Prostate gland (tissue), 2 donors: ENCODE results near the gene PRELP. TPM values are rescaled to one million over a fixed set of nuclear protein-coding genes. Genes with fewer than 3 reads are reported as not detected.

Source experiments
- DNase-seq: peaks from one replicate; pipeline ENCODE4 v3.0.0-alpha.2; 2019; ENCODE audit warnings: low spot score
- H3K27ac ChIP-seq, 2 donors: fragments of 200-600 bp; sonication (generic); 2 replicates each; pipeline ENCODE4 v1.5.1; 2017 to 2019
- H3K27me3 ChIP-seq: fragments of 200-600 bp; sonication (generic); replicated peaks from 2 replicates; pipeline ENCODE4 v1.5.1; 2019; ENCODE audit not compliant: insufficient read depth
- H3K36me3 ChIP-seq, 2 donors: fragments of 200-600 bp; sonication (generic); 1 replicate in 1 of 2; 2 replicates in 1 of 2; pipeline versions ENCODE4 v1.5.1 to v1.8.1; 2017 to 2019
- H3K4me1 ChIP-seq: fragments of 200-600 bp; sonication (generic); replicated peaks from 2 replicates; pipeline ENCODE4 v1.5.1; 2019
- H3K4me3 ChIP-seq, 2 donors: fragments of 200-600 bp; sonication (generic); 2 replicates each; pipeline ENCODE4 v1.5.1; 2017 to 2019
- H3K9me3 ChIP-seq: fragments of 200-600 bp; sonication (generic); 2 replicates; pipeline ENCODE4 v1.5.1; 2017
- POLR2A ChIP-seq: fragments of 450-650 bp; IDR thresholded peaks from one replicate; pipeline ENCODE4 v1.6.1; 2016; ENCODE audit warnings: antibody characterized with exemption, mild to moderate bottlenecking
- POLR2AphosphoS5 ChIP-seq: sonication (generic); formaldehyde crosslinking; IDR thresholded peaks from one replicate; pipeline ENCODE4 v1.6.1; 2017; ENCODE audit warnings: antibody characterized with exemption
- WGBS: methylation state at CpG from one replicate; pipeline ENCODE4 v1.1.5; 2018; 5-methylcytosine and 5-hydroxymethylcytosine counted together
- intact Hi-C: fragments of 100-400 bp; cut with DNase I; formaldehyde crosslinking; loops from one replicate; pipeline ENCODE4 v1.14.2; 2022
- total RNA-seq, 2 donors: library from RNA; depleted of rRNA; stranded (reverse); fragments of >200 nt; gene quantifications; one replicate each; pipeline ENCODE4 v1.1.0, GENCODE V29; 2016
- TF ChIP-seq, protein P1 (sequence below), 4 experiments: fragments of 200-600 bp in 2 of 4; fragments of 450-650 bp in 2 of 4; sonication (generic) in 2 of 4; IDR thresholded peaks; 1 replicate in 3 of 4; 2 replicates in 1 of 4; pipeline ENCODE4 v1.5.1; 2016 to 2019; ENCODE audit warnings: antibody characterized with exemption in 4 of 4, mild to moderate bottlenecking in 2 of 4, moderate library complexity in 2 of 4

PRELP gene
- 10 to 100 TPM; 17.9 to 43.2 TPM for total RNA-seq

DNA sequence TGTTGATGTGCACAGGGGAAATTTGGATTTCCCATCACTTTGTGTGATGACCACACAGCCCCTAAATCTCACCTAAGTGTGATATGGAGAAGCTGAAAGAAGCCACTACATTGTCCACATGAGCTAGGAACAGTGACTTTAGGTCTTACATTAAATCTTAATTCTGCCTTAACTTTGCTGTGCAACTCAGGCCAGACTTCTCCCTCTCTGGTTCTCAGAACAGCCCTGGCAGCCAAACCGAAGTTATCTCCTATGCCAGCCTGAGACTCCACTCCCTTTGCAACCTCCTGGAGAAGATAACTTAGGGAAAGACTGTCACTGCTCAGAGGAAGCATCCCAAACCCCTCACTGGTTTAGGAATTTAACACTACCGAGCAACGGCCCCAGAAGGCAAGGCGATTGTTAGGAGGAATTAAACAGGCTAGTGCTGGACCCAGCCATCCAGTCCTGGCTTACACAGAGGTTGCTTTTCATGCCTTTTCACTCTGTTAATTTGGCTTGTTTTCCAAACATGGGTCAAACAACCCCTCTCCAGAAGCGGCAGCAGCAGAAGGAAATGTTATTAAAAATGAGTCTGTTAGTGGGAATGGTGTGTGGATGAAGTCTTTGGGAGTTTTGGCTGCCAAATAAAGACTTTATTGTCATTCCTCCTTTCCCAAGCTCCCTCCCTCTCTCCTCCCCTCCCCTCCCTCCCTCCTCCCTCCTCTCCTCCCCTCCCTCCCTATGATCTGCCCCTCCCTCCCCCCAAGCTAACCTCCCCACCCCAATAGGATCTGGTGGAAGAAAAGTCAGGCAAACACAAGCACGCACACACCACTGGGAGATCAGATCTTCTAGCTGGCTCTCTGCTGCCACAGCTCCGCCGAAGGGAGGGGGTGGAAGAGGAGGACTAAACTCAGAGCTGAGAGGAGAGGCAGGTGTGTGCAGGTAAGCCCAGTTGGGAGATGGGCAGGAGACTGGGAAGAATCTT lies at the start of gene PRELP:
Gene PRELP (plus strand): TSS at position 795 of the 970 bp plus-strand sequence. CDS start 7,379 bp downstream, outside the sequence.
- Histone ChIP-seq H3K27ac (peak within 1 kb of the TSS; percentile 67 to 78), H3K4me1 (no peaks in the 10 kb centered on the region), H3K36me3 (no peaks in the 10 kb centered on the region), H3K27me3 (no peaks in the 10 kb centered on the region), H3K9me3 (no peaks in the 10 kb centered on the region), H3K4me3 (peak within 1 kb of the TSS; percentile 15 to 26)
- intact Hi-C loops, result no loop called here
- TF ChIP-seq POLR2A, result no peak
- peak; percentile 51 for TF ChIP-seq POLR2AphosphoS5
- TF ChIP-seq, protein P1, sequence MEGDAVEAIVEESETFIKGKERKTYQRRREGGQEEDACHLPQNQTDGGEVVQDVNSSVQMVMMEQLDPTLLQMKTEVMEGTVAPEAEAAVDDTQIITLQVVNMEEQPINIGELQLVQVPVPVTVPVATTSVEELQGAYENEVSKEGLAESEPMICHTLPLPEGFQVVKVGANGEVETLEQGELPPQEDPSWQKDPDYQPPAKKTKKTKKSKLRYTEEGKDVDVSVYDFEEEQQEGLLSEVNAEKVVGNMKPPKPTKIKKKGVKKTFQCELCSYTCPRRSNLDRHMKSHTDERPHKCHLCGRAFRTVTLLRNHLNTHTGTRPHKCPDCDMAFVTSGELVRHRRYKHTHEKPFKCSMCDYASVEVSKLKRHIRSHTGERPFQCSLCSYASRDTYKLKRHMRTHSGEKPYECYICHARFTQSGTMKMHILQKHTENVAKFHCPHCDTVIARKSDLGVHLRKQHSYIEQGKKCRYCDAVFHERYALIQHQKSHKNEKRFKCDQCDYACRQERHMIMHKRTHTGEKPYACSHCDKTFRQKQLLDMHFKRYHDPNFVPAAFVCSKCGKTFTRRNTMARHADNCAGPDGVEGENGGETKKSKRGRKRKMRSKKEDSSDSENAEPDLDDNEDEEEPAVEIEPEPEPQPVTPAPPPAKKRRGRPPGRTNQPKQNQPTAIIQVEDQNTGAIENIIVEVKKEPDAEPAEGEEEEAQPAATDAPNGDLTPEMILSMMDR (IDR thresholded peaks at IDR 0.05), result no peak
- 9% methylated on average over 8 of the region's 8 CpGs for WGBS
- DNase-seq, result peak; percentile 57

DNA sequence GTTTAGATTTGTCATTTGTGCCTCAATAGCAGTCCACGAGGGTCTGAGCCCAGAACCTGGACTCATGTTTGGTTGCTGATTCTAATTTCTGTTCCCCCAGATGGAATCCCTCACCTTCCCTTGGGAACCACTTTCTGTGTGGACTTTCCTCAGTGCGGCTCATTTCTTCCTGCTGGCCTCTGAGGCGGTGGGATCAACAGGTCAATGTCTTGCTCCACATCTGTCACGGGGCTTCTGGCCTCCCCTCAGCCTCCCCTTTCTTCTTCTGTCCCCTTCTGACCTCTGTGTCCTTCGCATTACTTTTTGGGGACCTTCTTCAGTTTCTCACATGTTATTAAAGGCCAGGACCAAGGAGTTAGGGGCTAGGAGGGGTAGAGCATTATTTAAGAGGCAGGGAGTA lies 49.2 kb upstream of the PRELP start:
- H3K27ac ChIP-seq, result peak overlapping the region in 1 of 2 donors; percentile 2
- no peaks in the 10 kb centered on the region for H3K36me3 ChIP-seq
- H3K4me1 ChIP-seq, result peaks cover 8% of the 10 kb centered on the region
- no peaks in the 10 kb centered on the region for H3K27me3 ChIP-seq
- H3K4me3 ChIP-seq, result no peak overlapping the region
- intact Hi-C loops, result loop anchor here (5.0 kb wide), 1 partner anchor 44 kb away; no protein-coding TSS in a partner anchor
- 83% methylated on average over 5 of the region's 5 CpGs for WGBS
- no peak for DNase-seq
- no peaks in the 10 kb centered on the region for H3K9me3 ChIP-seq
- TF ChIP-seq, protein P1 (IDR thresholded peaks at IDR 0.05), result no peak
- TF ChIP-seq POLR2AphosphoS5 (no peak), POLR2A (no peak)

DNA sequence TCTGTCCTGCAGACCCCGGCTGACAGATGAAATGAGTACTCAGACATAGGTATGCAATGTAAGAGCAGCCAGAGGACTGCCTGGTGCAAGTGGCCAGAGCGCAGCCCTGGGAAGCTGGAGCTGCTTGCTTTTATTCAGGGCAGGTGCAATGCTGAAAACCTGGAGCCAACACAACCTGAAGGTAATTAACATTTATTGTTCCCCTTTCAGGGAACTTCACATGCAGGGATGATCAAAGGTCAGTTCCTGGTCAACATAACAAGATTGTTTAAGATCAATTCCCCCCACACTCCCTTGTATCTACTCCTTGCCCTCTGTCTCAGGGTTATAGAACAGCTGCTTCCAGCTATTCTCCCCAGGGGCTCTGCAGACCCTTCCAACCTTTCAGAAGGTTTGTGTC lies 48.7 kb upstream of the PRELP start:
- TF ChIP-seq POLR2A (no peak), POLR2AphosphoS5 (no peak)
- TF ChIP-seq, protein P1 (IDR thresholded peaks at IDR 0.05), result no peak
- Histone ChIP-seq H3K4me1 (peaks cover 8% of the 10 kb centered on the region), H3K9me3 (no peaks in the 10 kb centered on the region), H3K36me3 (no peaks in the 10 kb centered on the region), H3K27ac (no peak overlapping the region), H3K27me3 (no peaks in the 10 kb centered on the region), H3K4me3 (no peak overlapping the region)
- WGBS, result 88% methylated on average over 2 of the region's 2 CpGs
- no peak for DNase-seq
- intact Hi-C loops, result loop anchor here (5.0 kb wide), 1 partner anchor 45 kb away; no protein-coding TSS in a partner anchor

DNA sequence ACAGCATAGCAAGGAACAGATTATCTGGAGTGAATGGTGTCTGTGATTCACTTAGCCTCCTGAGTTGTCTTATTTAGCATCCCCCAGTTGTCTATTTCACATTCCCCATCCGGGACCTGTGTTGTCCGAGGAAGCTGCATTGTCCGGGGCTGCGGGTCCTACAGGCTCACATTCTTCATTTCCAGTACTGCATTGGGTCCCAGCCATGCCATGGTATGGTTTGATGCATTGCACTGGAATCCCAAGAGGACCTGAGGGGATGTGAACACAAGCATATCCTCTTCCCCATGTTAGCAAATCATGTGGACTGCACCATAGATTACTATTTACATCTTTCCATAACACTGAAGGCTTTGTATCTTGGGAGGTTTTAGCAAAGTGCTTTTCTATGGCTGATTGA lies 48.2 kb upstream of the PRELP start:
- 100% methylated on average over 4 of the region's 4 CpGs for WGBS
- Histone ChIP-seq H3K4me3 (no peak overlapping the region), H3K36me3 (no peaks in the 10 kb centered on the region), H3K9me3 (no peaks in the 10 kb centered on the region), H3K27ac (no peak overlapping the region), H3K4me1 (peaks cover 8% of the 10 kb centered on the region), H3K27me3 (no peaks in the 10 kb centered on the region)
- intact Hi-C loops, result loop anchor here (5.0 kb wide), 1 partner anchor 45 kb away; no protein-coding TSS in a partner anchor
- DNase-seq, result no peak
- TF ChIP-seq POLR2A (no peak), POLR2AphosphoS5 (no peak)
- TF ChIP-seq, protein P1 (IDR thresholded peaks at IDR 0.05), result no peak
